IMR-90 (cell line): Measurements from ENCODE around the gene EFHD1. TPM values are rescaled to one million over a fixed set of nuclear protein-coding genes. Genes with fewer than 3 reads are reported as not detected.

ENCODE experiments used
- ATAC-seq: fragments of 200-7000 bp; cut with Tn5 transposase; 2 replicates; pipeline ENCODE4 v1.9.1; 2020; ENCODE audit warnings: low read depth, mild to moderate bottlenecking, moderate library complexity
- BruUV-seq: library from RNA; stranded (reverse); fragments of 400-500 nt; replicated peaks from 2 replicates; lab custom pipeline; 2021; lab: Mats Ljungman, UMichigan
- CTCF ChIA-PET: fragments of 300-600 bp; formaldehyde crosslinking; extraction: SDS; loops from one replicate; lab custom pipeline; 2021; ENCODE audit warnings: antibody characterized with exemption; lab: Yijun Ruan, JAX
- POLR2A ChIA-PET: fragments of 300-600 bp; sonication (Branson Sonifier 250); formaldehyde crosslinking; loops from one replicate; lab custom pipeline; 2022; ENCODE audit warnings: antibody characterized with exemption; ENCODE audit not compliant: unreplicated experiment; lab: Charles Lee
- DNase-seq: peaks from one replicate; pipeline ENCODE4 v3.0.0; 2013
- H2AFZ ChIP-seq: replicated peaks from 2 replicates; pipeline ENCODE3; 2013; ENCODE audit warnings: low read length, mild to moderate bottlenecking; ENCODE audit not compliant: poor library complexity
- H2AK5ac ChIP-seq: 2 replicates; pipeline ENCODE4 v1.6.1; 2013; ENCODE audit warnings: low read depth, low read length, inconsistent platforms
- H2AK9ac ChIP-seq: replicated peaks from 2 replicates; pipeline ENCODE3; 2013; ENCODE audit warnings: mild to moderate bottlenecking, low read depth, low read length, moderate library complexity; ENCODE audit not compliant: poor library complexity
- H2BK120ac ChIP-seq: 2 replicates; pipeline ENCODE4 v1.6.1; 2013; ENCODE audit warnings: low read depth, low read length, inconsistent platforms
- H2BK15ac ChIP-seq: 3 replicates; pipeline ENCODE4 v1.6.1; 2013; ENCODE audit warnings: low read depth, low read length, inconsistent platforms
- H2BK20ac ChIP-seq: 2 replicates; pipeline ENCODE4 v1.6.1; 2013; ENCODE audit warnings: low read depth, mild to moderate bottlenecking, inconsistent platforms, low read length, moderate library complexity
- H2BK5ac ChIP-seq: 2 replicates; pipeline ENCODE4 v1.6.1; 2013; ENCODE audit warnings: mild to moderate bottlenecking, low read depth, low read length, inconsistent platforms; ENCODE audit not compliant: poor library complexity, severe bottlenecking
- H3K14ac ChIP-seq: replicated peaks from 2 replicates; pipeline ENCODE4 v1.6.1; 2013; ENCODE audit warnings: low read depth, low read length, inconsistent platforms
- H3K18ac ChIP-seq: 2 replicates; pipeline ENCODE4 v1.6.1; 2013; ENCODE audit warnings: low read depth, low read length, control low read depth
- H3K23ac ChIP-seq: 2 replicates; pipeline ENCODE4 v1.6.1; 2013; ENCODE audit warnings: low read depth, low read length, inconsistent platforms
- H3K27ac ChIP-seq: 2 replicates; pipeline ENCODE4 v1.5.1; 2013; ENCODE audit warnings: mild to moderate bottlenecking, control low read depth, low read length; ENCODE audit not compliant: insufficient read depth
- H3K27me3 ChIP-seq: 2 replicates; pipeline ENCODE4 v1.6.1; 2013; ENCODE audit warnings: low read length; ENCODE audit not compliant: control insufficient read depth, insufficient read depth
- H3K36me3 ChIP-seq: 2 replicates; pipeline ENCODE4 v1.6.1; 2013; ENCODE audit warnings: low read length, mixed read lengths; ENCODE audit not compliant: control insufficient read depth, insufficient read depth
- H3K4ac ChIP-seq: 2 replicates; pipeline ENCODE4 v1.6.1; 2013; ENCODE audit warnings: low read depth, low read length, inconsistent platforms
- H3K4me1 ChIP-seq: 2 replicates; pipeline ENCODE4 v1.6.1; 2013; ENCODE audit warnings: low read length, mixed read lengths; ENCODE audit not compliant: control insufficient read depth, insufficient read depth
- H3K4me2 ChIP-seq: 2 replicates; pipeline ENCODE4 v1.6.1; 2013; ENCODE audit warnings: low read depth, mild to moderate bottlenecking, control low read depth, low read length, moderate library complexity
- H3K4me3 ChIP-seq: 2 replicates; pipeline ENCODE4 v1.5.1; 2013; ENCODE audit warnings: low read depth, mild to moderate bottlenecking, control low read depth, low read length, moderate library complexity; ENCODE audit not compliant: insufficient read depth
- H3K56ac ChIP-seq: 2 replicates; pipeline ENCODE4 v1.6.1; 2013; ENCODE audit warnings: low read length, inconsistent platforms; ENCODE audit not compliant: insufficient read depth; ENCODE audit errors: extremely low read depth
- H3K79me1 ChIP-seq, 2 experiments: 2 replicates each; pipeline ENCODE4 v1.6.1; 2013; ENCODE audit warnings: low read length in 2 of 2, inconsistent platforms in 1 of 2, low read depth in 1 of 2
- H3K9ac ChIP-seq: 2 replicates; pipeline ENCODE4 v1.6.1; 2013; ENCODE audit warnings: low read depth, low read length, control low read depth
- H3K9me1 ChIP-seq: 2 replicates; pipeline ENCODE4 v1.6.1; 2013; ENCODE audit warnings: low read length, inconsistent platforms; ENCODE audit not compliant: insufficient read depth
- H3K9me3 ChIP-seq: 2 replicates; pipeline ENCODE4 v1.6.1; 2013; ENCODE audit warnings: low read length; ENCODE audit not compliant: control insufficient read depth, insufficient read depth
- H4K20me1 ChIP-seq: 2 replicates; pipeline ENCODE4 v1.6.1; 2013; ENCODE audit warnings: low read length, inconsistent platforms; ENCODE audit not compliant: insufficient read depth
- H4K5ac ChIP-seq: 2 replicates; pipeline ENCODE4 v1.6.1; 2013; ENCODE audit warnings: mild to moderate bottlenecking, low read depth, low read length, control low read depth
- H4K8ac ChIP-seq, 2 experiments: 2 replicates each; pipeline ENCODE4 v1.6.1; 2013; ENCODE audit warnings: low read depth in 2 of 2, low read length in 2 of 2, control low read depth in 1 of 2, inconsistent platforms in 1 of 2
- H4K91ac ChIP-seq: 2 replicates; pipeline ENCODE4 v1.6.1; 2013; ENCODE audit warnings: low read depth, low read length, inconsistent platforms; ENCODE audit not compliant: insufficient read depth
- BHLHE40 ChIP-seq: fragments of 150-350 bp; IDR thresholded peaks from 2 replicates; pipeline ENCODE4 v1.6.1; 2016; ENCODE audit warnings: mild to moderate bottlenecking, low read depth, low read length
- CHD1 ChIP-seq: IDR thresholded peaks from 2 replicates; pipeline ENCODE4 v1.6.1; 2012; ENCODE audit warnings: low read depth, low read length, improper control_type of control experiment
- ELK1 ChIP-seq: fragments of 150-350 bp; IDR thresholded peaks from 2 replicates; pipeline ENCODE4 v1.6.1; 2016; ENCODE audit warnings: low read depth, mild to moderate bottlenecking, low read length, moderate library complexity, borderline replicate concordance
- MAZ ChIP-seq: IDR thresholded peaks from 2 replicates; pipeline ENCODE4 v1.6.1; 2012; ENCODE audit warnings: low read depth, mild to moderate bottlenecking, low read length, improper control_type of control experiment, moderate library complexity, borderline replicate concordance
- MXI1 ChIP-seq: IDR thresholded peaks from 2 replicates; pipeline ENCODE4 v1.6.1; 2012; ENCODE audit warnings: low read depth, mild to moderate bottlenecking, low read length, moderate library complexity, borderline replicate concordance
- NFE2L2 ChIP-seq: fragments of 150-350 bp; IDR thresholded peaks from 2 replicates; pipeline ENCODE4 v1.6.1; 2016; ENCODE audit warnings: low read depth, mild to moderate bottlenecking, low read length
- POLR2A ChIP-seq: IDR thresholded peaks from 2 replicates; pipeline ENCODE4 v1.6.1; 2012; ENCODE audit warnings: mild to moderate bottlenecking, low read depth, low read length
- SMC3 ChIP-seq: fragments of 150-350 bp; IDR thresholded peaks from 2 replicates; pipeline ENCODE4 v1.6.1; 2016; ENCODE audit warnings: low read depth, mild to moderate bottlenecking, antibody characterized with exemption, low read length, moderate library complexity
- USF2 ChIP-seq: fragments of 150-350 bp; IDR thresholded peaks from 2 replicates; pipeline ENCODE4 v1.6.1; 2017; ENCODE audit warnings: mild to moderate bottlenecking, antibody characterized with exemption, low read length, low read depth
- WGBS, 2 experiments: methylation state at CpG; one replicate each; pipeline versions ENCODE4 v1.1.5 to v1.1.7; 2013; ENCODE audit warnings: missing lambda C conversion rate in 2 of 2; ENCODE audit not compliant: insufficient read length in 1 of 2; ENCODE audit errors: extremely low coverage in 2 of 2; 5-methylcytosine and 5-hydroxymethylcytosine counted together
- dilution Hi-C: fragments of 300-500 bp; cut with HindIII; formaldehyde crosslinking; loops from one replicate; pipeline ENCODE4 v1.14.3; 2018; ENCODE audit warnings: low sequenced_read_pairs; ENCODE audit not compliant: unreplicated experiment
- in situ Hi-C: fragments of 300-500 bp; cut with MboI; formaldehyde crosslinking; loops from 3 replicates; pipeline ENCODE4 v1.14.3; 2019; ENCODE audit warnings: low sequenced_read_pairs, inconsistent platforms, mixed read lengths
- intact Hi-C: fragments of 100-400 bp; cut with micrococcal nuclease; formaldehyde crosslinking; loops from 2 replicates; pipeline ENCODE4 v1.10.0; 2022
- polyA plus RNA-seq, 3 experiments: library from polyadenylated mRNA; depleted of rRNA; stranded (reverse); fragments of >200 nt; gene quantifications; 2 replicates each; pipeline ENCODE4 v1.2.3, GENCODE V29; 2012; ENCODE audit warnings: low replicate concordance in 1 of 3
- total RNA-seq: library from RNA; depleted of rRNA; stranded (reverse); fragments of >200 nt; gene quantifications from 2 replicates; pipeline ENCODE4 v1.2.3, GENCODE V29; 2012
- TF ChIP-seq, protein P1 (sequence below): conservative IDR thresholded peaks from 2 replicates; pipeline ENCODE4 v1.5.1; 2012; ENCODE audit warnings: mild to moderate bottlenecking, low read depth, low read length, improper control_type of control experiment

EFHD1 gene
- total and polyA plus RNA-seq, 2 of the 4 experiments (the other 2 are of a cell fraction), result 0.27 TPM; not detected in 1

- Histone ChIP-seq H2AFZ (no peak overlapping the region), H3K18ac (no peak overlapping the region), H2BK5ac (no peak overlapping the region), H3K4me2 (no peak overlapping the region), H3K4me1 (peaks cover 3% of the 10 kb centered on the region), H4K8ac (no peak overlapping the region), H3K9me1 (peaks cover 6% of the 10 kb centered on the region; the same call in 1 of the 2 replicates), H2BK20ac (no peak overlapping the region), H3K27ac (no peak overlapping the region), H2AK9ac (no peak overlapping the region), H4K5ac (no peak overlapping the region), H4K20me1 (no peaks in the 10 kb centered on the region), H3K9ac (no peak overlapping the region), H3K14ac (no peak overlapping the region), H3K36me3 (no peaks in the 10 kb centered on the region), H2BK15ac (no peak overlapping the region), H3K9me3 (no peaks in the 10 kb centered on the region), H3K79me1 (no peaks in the 10 kb centered on the region), H2AK5ac (no peak overlapping the region), H3K23ac (no peak overlapping the region), H3K4me3 (no peak overlapping the region), H3K27me3 (no peaks in the 10 kb centered on the region), H4K91ac (no peak overlapping the region), H3K56ac (no peak overlapping the region), H3K4ac (no peak overlapping the region), H2BK120ac (no peak overlapping the region)
- intact Hi-C loops (no loop called here), in situ Hi-C loops (no loop called here), dilution Hi-C loops (no loop called here)
- TF ChIP-seq, protein P1, sequence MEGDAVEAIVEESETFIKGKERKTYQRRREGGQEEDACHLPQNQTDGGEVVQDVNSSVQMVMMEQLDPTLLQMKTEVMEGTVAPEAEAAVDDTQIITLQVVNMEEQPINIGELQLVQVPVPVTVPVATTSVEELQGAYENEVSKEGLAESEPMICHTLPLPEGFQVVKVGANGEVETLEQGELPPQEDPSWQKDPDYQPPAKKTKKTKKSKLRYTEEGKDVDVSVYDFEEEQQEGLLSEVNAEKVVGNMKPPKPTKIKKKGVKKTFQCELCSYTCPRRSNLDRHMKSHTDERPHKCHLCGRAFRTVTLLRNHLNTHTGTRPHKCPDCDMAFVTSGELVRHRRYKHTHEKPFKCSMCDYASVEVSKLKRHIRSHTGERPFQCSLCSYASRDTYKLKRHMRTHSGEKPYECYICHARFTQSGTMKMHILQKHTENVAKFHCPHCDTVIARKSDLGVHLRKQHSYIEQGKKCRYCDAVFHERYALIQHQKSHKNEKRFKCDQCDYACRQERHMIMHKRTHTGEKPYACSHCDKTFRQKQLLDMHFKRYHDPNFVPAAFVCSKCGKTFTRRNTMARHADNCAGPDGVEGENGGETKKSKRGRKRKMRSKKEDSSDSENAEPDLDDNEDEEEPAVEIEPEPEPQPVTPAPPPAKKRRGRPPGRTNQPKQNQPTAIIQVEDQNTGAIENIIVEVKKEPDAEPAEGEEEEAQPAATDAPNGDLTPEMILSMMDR, result no peak
- TF ChIP-seq NFE2L2, result no peak
- no peak for TF ChIP-seq MXI1
- TF ChIP-seq POLR2A, result no peak
- TF ChIP-seq BHLHE40, result no peak
- no peak for TF ChIP-seq USF2
- no peak for TF ChIP-seq SMC3
- no peak for TF ChIP-seq MAZ
- TF ChIP-seq ELK1, result no peak
- no peak for TF ChIP-seq CHD1
- no peak for ATAC-seq
- no TSS peak for BruUV-seq
- CTCF ChIA-PET, result no interaction called here
- POLR2A ChIA-PET, result no interaction called here
- no peak for DNase-seq
- WGBS, 2 experiments, result no CpG with 5 or more reads among the region's 5 CpGs
These were observed 46.4 kb upstream of the EFHD1 start for GRCh38 chr2:232586943-232587505.
